Measurements from ENCODE around the gene BTLA. TPM values are rescaled to one million over a fixed set of nuclear protein-coding genes. Genes with fewer than 3 reads are reported as not detected.

Gene BTLA, protein sequence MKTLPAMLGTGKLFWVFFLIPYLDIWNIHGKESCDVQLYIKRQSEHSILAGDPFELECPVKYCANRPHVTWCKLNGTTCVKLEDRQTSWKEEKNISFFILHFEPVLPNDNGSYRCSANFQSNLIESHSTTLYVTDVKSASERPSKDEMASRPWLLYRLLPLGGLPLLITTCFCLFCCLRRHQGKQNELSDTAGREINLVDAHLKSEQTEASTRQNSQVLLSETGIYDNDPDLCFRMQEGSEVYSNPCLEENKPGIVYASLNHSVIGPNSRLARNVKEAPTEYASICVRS
- total RNA-seq = not detected in 2 replicates

DNA sequence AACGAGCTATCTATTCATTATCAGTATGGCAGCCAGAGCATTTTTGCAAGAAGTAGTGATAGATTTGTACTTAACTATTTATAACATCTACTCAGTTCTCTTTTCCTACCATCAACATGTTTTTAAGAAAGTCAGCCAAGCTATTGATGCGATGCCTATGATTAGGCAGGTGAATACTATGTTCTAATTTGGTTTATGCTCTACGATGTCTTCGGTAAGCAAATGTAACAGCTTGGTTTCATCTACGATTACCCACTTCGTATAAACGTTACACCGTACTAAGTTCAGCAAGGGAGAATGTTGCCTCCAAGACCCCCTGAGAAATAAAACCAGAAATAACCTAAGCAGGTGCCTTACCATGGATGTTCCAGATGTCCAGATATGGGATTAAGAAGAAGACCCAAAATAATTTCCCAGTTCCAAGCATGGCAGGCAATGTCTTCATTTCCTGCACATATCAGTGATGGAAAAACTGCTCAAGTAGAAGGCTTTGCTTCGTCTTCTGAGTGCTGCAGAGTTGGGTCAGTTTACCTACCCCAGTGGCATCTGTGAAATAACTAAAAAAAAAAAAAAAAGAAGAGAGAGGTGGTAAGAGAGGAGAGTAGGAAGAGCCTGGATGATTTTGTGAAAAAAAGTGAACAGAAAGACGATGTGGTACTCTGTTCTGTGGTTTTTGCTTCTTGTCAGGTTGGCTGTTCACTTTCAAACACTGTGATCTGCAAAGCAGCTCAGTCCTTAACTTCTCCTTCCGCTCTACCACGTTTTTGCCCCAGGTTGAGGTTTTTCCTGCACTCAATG is at the start of gene BTLA:
Gene BTLA, minus strand, starts transcription at position 559 of the 798 bp plus-strand sequence. Its CDS starts 114 bp downstream, at position 445.

Other genes with a start within 250 kb of the BTLA start
- gene SLC9C1, start 205.3 kb downstream of the BTLA start, total RNA-seq = not detected in 2 replicates
- 1.4 and 1.7 TPM in 2 replicates for gene CD200, start 166.3 kb downstream of the BTLA start, total RNA-seq
- gene ATG3, start 62.5 kb upstream of the BTLA start, total RNA-seq = 61.7 and 66.6 TPM in 2 replicates
- 18.9 and 33.6 TPM in 2 replicates for gene SLC35A5, start 62.6 kb upstream of the BTLA start, total RNA-seq
- gene CCDC80, start 141.7 kb upstream of the BTLA start, total RNA-seq = 5.4 and 6.0 TPM in 2 replicates